ENCODE measurements around the gene GRM7. TPM values are rescaled to one million over a fixed set of nuclear protein-coding genes. Genes with fewer than 3 reads are reported as not detected.

GRM7 gene
- total and polyA plus RNA-seq, 4 donors: 0.08 to 0.33 TPM; not detected in 2

- DNase-seq (ENCODE audit: low spot score): no peak
- Histone ChIP-seq H3K4me3 (ENCODE audit: low read depth in 1 of 3, low read length in 3 of 3) (no peak overlapping the region), H3K9ac (ENCODE audit: low read depth in 1 of 2, low read length in 2 of 2) (no peak overlapping the region), H3K9me3 (ENCODE audit: control insufficient read depth in 4 of 4, low read length in 3 of 4) (no peaks in the 10 kb centered on the region), H3K27ac (ENCODE audit: low read depth in 1 of 2, low read length in 2 of 2) (no peak overlapping the region), H3K4me1 (ENCODE audit: control insufficient read depth in 4 of 4, insufficient read depth in 4 of 4, low read length in 3 of 4) (peaks cover 7 to 17% (median 16%) of the 10 kb centered on the region in 4 donors), H3K27me3 (ENCODE audit: control insufficient read depth in 4 of 4, insufficient read depth in 4 of 4, low read length in 3 of 4) (no peaks in the 10 kb centered on the region), H3K36me3 (ENCODE audit: control insufficient read depth in 4 of 4, insufficient read depth in 3 of 4, low read depth in 1 of 4, low read length in 3 of 4) (no peaks in the 10 kb centered on the region)
- WGBS: 89% methylated on average over 5 of the region's 5 CpGs
- TF ChIP-seq FOXA1 (IDR thresholded peaks at IDR 0.05): no peak
Measured at GRCh38 chr3:7207125-7207524, 346.2 kb downstream of the GRM7 start.

GRCh38 chr3:7207928-7208327 lies 347.0 kb downstream of the GRM7 start:
- Histone ChIP-seq H3K4me1 (ENCODE audit: control insufficient read depth in 4 of 4, insufficient read depth in 4 of 4, low read length in 3 of 4) (peaks cover 5 to 17% (median 13%) of the 10 kb centered on the region in 4 donors), H3K9me3 (ENCODE audit: control insufficient read depth in 4 of 4, low read length in 3 of 4) (no peaks in the 10 kb centered on the region), H3K27me3 (ENCODE audit: control insufficient read depth in 4 of 4, insufficient read depth in 4 of 4, low read length in 3 of 4) (no peaks in the 10 kb centered on the region), H3K9ac (ENCODE audit: low read depth in 1 of 2, low read length in 2 of 2) (no peak overlapping the region), H3K4me3 (ENCODE audit: low read depth in 1 of 3, low read length in 3 of 3) (no peak overlapping the region), H3K27ac (ENCODE audit: low read depth in 1 of 2, low read length in 2 of 2) (no peak overlapping the region), H3K36me3 (ENCODE audit: control insufficient read depth in 4 of 4, insufficient read depth in 3 of 4, low read depth in 1 of 4, low read length in 3 of 4) (no peaks in the 10 kb centered on the region)
- TF ChIP-seq ZBTB33 (IDR thresholded peaks at IDR 0.05): no peak
- no peak for TF ChIP-seq HNF4G (IDR thresholded peaks at IDR 0.05)
- no peak for TF ChIP-seq CTCF (IDR thresholded peaks at IDR 0.05; ENCODE audit: low read depth, low read length, missing input control)
- TF ChIP-seq EGR1 (IDR thresholded peaks at IDR 0.05; ENCODE audit: low read depth in 2 of 2): no peak
- TF ChIP-seq FOXA1 (IDR thresholded peaks at IDR 0.05): no peak
- TF ChIP-seq RAD21 (IDR thresholded peaks at IDR 0.05): no peak
- TF ChIP-seq REST (IDR thresholded peaks at IDR 0.05): no peak
- no peak for TF ChIP-seq SP1 (IDR thresholded peaks at IDR 0.05)
- no peak for TF ChIP-seq NR2F2 (IDR thresholded peaks at IDR 0.05)
- TF ChIP-seq FOXA2 (IDR thresholded peaks at IDR 0.05): no peak
- TF ChIP-seq HNF4A (conservative IDR thresholded peaks at IDR 0.05): no peak
- TF ChIP-seq ATF3 (IDR thresholded peaks at IDR 0.05): no peak
- no peak for DNase-seq (ENCODE audit: low spot score)
- WGBS: 69% methylated on average over 2 of the region's 2 CpGs

All from liver (tissue), 9 donors.